HG02885 (cell line): ENCODE results near the gene MAD1L1.

Experiments used
- ATAC-seq: cut with Tn5 transposase; IDR thresholded peaks from one replicate; pipeline ENCODE4 v1.9.1; 2021; ENCODE audit warnings: mild to moderate bottlenecking; ENCODE audit not compliant: unreplicated experiment, poor library complexity

Gene MAD1L1

GRCh38 chr7:1969459-1970284, 263.1 kb downstream of the MAD1L1 start:
- ATAC-seq: no peak

- no peak for ATAC-seq
These were observed 264.2 kb downstream of the MAD1L1 start for GRCh38 chr7:1968397-1969111.

DNA sequence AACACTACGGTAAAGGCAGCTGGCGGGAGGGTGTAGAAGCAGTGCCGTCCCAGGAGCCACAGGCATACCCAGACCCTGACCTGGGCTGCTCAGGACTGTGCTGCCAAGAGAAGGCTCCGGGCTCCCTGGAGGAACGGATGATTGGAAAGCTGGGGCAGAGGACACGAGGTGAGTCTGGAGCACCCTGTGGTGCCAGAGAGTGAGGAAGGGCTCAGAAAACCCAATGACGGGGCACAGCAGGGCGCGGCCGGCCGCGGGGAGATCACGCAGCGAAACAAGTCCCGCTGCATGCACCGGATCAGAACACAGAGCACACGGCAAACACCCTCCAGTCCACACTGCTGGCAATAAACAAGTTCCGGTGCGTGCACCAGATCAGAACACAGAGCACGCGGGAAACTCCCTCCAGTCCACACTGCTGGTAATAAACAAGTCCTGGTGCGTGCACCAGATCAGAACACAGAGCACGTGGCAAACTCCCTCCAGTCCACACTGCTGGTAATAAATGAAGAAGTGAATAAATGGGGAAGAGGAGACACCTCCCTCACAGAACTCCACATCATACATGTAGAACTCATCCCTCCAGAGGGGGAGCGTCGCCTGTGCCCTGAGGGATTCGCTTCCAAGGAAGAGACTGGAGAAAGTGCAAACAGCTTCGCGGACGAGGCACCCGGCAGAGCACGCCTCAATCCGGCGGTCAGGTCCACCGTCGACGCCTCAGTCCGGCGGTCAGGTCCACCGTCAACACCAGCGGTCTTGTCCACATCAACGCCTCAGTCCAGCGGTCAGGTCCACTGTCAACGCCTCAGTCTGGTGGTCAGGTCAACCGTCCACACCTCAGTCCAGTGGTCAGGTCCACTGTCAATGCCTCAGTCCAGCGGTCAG, 265.0 kb downstream of the MAD1L1 start:
- ATAC-seq: no peak

DNA sequence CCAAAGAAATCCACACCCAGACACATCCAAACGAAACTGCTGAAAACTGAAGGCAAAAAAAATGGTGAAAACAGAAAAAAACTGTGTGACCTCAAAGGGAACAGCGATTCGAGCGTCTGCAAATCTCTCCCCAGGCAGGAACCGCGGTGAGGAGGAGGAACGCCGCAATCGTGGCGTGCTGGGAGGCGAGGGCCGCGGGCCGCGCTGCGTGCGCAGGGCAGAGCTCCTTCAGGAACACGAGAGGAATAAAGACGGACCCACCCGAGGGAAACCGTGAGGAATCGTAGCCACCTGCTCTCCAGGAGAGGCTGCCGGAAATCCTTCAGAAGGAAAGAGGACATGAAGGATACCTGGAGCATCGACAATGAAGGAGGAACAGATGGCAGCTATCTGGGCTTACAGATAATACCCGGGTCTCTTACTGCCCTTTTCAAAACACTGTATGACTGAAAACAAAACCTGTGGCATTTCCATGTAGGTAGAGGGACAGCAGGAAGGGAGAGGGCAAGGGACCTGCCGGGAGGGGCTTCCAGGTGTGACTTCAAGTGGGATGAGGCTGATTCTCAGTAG, 266.0 kb downstream of the MAD1L1 start:
- ATAC-seq: no peak

DNA sequence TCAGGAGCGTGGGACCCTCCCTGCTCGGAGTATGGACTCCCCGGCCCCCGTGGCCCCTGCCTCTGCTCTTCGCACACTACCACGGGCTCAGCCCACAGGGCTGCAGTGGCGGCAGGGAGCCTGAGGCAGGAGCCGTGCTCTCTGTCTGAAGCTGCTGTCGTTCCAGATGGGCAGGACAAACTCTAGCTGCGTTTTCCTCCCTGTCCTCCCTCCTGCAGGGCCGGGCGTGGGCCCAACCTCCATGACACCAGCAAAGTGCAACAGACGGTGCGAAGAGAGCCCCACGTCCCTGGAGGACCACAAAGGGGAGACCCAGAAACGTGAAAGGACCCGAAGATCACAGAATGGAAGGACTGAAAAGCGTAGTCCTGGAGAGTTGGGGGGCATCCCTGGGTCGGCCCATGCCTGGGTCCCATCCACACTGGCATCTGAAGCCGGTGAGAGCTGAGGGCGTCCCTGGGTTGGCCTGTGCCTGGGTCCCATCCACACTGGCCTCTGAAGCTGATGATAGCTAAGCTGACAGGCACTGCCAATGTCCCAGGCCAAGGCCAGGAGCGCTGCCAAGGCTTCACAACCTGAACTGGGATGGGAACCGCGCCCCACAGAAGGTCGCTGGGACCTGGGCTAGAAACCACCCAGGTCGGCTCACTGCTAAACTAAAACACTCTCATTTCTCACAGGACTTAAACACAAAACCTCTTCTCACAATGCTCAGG, 267.0 kb downstream of the MAD1L1 start:
- ATAC-seq: no peak

DNA sequence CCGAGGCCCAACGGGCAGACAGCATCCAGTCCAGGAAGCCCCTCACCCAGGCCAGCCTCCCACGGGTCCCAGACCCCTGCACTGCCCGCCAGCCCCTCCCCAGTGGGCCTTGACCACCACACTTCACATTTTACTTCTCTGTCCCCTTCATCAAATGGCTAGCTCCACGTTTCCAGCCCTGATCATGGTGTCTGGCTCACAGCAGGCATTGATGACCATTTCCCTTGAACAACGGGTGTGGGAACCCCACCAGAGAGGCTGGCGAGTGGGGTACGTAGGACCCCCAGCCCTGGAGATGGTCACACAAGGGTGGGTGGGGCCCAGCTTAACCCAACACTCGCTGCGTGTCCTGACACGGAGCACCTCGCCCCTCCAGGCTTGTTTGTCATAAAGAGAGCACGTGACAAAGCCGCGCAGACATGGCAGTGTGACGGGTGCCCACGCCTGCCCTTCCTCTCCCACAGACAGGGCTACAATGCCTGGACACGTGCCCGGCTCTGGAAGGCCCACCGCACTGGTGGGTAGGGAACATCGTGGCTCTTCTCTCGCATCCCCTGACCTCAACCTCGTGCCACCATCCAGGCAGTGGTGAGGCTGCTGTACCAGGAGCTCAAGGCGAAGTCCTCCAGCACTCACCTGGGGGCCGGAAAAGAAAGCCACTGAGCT, 267.7 kb downstream of the MAD1L1 start:
- no peak for ATAC-seq

DNA sequence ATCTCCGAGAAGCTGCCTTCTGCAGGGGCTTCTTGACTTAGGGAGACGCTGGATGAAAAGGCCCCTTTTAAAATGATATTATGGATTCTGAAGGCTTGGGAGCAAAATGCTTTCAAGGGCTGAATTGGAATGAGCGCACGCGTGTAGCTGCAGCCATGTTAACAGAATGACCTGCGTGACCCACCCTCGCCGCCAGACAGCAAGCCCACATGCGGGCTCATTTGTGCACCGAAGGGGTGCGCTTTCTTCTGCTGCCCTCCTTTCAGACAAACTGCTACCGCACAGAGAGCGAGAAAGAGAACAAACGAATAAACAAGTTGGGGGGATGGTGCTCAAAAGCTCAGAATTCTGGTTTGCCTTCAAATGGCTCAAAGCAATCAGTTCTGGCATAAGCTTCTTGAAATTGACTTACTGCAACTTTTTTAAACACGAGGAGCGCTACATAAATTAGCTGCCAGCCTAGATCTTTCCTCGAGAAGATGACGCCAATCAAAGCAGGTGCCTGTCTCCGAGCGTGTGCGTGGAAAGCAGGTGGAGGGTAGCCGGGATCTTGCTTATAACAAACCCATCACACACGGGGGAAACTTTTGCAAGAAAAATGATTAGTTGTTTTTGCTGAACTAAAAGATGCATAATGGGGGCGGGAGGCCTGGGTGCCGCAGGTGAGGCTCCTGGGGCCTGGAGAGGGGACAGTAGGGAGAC, 268.4 kb downstream of the MAD1L1 start:
- ATAC-seq: no peak

GRCh38 chr7:1963575-1963974, 269.2 kb downstream of the MAD1L1 start:
- no peak for ATAC-seq

- no peak for ATAC-seq
These were observed 271.0 kb downstream of the MAD1L1 start for GRCh38 chr7:1961701-1962276.

- no peak for ATAC-seq
These were observed 273.4 kb downstream of the MAD1L1 start for GRCh38 chr7:1959305-1959704.

DNA sequence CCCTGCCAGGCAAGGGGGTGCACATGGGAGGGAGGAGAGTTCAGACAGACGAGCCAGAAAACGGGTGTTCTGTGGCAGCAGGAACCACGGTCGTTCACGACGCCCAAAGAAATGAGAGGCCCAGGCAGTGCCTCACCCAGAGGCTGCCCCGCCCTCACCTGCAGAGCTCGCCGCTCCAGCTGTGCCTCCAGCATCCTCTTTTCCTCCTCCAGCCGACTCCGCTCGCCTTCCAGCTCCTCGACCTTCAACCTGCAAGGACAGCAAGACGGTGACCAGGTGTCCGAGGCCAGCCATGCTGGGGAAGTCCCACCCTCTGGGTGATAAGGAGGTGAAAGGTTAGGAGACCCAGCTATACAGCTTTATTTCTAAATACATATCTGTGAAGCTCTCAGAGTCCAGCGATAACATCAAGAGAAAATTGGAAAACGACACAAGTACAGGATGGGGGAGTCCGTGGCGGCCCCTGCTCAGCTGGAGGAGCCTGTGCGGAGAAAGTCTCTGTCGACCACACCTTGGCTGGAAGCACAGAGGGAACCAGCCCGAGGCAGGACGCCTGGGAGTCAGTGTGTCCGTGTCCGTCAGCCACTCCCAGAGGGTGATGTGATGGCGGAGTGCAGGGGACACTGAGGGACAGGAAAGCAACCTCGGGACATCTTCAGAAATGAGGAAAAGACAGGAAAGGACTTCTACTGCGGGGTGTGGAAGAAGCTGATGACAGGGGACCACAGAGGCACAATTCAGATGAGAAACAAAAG, 275.1 kb downstream of the MAD1L1 start:
- no peak for ATAC-seq

DNA sequence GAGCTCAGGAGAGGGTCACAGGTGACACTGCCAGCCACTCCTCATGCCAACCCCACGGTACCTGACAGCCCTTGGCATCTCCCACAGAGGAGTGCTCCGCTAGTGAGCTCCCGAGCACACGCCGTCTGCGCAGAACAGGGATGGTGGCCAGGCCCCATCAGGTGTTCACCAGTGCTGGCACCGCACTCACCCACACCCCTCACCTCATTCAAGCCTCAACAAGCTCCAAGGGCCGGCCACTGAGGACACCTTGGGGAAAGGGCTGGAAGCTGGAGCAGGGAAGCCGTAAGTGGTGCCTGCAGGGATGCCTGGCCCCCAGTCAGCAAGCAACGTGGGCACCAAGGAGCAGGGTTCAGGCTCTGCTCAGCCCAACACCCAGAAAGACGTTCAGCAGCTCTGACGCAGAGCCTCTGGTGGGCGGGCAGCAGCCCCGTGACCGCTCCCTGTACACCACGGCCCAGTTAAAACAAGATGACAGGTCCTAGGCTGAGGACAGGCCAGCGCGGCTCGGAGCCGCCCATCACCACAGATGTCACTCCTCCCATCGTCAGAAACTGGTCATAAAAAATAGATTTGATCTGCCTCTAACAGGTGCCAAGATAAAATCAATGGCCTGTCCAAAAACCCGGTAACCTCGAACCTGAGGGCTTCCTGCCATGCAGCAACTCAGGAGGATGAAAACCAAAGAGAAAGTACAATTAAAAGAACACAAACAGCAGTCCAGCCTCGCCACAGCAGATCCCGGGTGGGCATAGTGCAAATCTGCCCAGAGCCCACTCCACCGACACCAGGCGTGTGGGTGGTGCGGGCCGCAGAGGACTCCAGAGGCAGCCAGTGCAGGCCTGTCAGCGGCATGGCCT, 275.9 kb downstream of the MAD1L1 start:
- no peak for ATAC-seq

DNA sequence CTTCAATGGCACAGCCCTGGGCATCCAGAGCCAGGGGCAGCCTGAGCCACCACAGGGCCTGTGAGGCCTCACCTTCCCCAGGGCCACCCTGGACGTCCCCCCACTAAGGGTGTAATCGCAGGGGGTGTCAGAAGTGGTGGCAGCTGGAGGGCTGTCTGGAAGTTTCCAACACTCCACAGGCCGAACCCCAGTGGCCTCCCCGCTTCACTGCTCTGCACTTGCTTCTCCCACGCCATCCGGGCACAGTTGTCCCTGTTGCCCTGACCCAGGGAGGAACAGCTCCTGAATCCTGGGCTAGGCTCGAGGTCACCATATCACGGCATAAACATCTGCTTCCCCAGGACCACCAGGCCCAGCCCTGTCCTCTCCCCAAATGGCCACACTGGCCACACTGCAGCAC, 276.6 kb downstream of the MAD1L1 start:
- ATAC-seq: no peak

DNA sequence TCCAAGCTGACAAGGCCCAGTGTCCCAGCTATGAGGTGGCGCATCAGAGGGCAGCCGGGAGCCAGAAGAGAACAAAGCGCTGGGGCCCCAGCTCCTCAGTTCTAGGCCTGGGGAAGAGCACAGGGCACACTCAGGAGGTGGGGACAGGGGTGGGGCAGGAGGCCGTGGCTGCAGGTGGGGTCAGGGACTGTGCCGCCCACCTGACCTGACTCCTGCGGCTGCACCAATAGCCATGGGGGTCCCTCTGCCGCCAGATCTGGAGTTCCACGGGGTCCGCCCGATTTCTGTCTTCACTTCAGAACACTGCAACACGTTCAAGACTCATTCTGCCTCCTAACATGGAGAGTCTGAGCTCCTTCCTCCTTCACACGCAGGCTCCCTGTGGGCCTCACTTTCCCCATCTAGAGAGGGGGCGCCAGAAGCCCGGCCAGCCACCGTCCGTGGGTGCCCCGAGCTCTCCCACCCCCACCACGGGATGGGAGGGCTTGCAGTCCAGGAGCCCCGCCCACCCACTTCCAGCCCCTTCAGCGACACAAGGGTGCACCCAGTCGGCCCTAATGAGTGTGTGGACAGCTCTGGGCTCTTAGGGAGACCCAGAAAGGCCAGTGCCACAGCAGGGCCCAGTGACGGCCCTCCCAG, 278.3 kb downstream of the MAD1L1 start:
- no peak for ATAC-seq

DNA sequence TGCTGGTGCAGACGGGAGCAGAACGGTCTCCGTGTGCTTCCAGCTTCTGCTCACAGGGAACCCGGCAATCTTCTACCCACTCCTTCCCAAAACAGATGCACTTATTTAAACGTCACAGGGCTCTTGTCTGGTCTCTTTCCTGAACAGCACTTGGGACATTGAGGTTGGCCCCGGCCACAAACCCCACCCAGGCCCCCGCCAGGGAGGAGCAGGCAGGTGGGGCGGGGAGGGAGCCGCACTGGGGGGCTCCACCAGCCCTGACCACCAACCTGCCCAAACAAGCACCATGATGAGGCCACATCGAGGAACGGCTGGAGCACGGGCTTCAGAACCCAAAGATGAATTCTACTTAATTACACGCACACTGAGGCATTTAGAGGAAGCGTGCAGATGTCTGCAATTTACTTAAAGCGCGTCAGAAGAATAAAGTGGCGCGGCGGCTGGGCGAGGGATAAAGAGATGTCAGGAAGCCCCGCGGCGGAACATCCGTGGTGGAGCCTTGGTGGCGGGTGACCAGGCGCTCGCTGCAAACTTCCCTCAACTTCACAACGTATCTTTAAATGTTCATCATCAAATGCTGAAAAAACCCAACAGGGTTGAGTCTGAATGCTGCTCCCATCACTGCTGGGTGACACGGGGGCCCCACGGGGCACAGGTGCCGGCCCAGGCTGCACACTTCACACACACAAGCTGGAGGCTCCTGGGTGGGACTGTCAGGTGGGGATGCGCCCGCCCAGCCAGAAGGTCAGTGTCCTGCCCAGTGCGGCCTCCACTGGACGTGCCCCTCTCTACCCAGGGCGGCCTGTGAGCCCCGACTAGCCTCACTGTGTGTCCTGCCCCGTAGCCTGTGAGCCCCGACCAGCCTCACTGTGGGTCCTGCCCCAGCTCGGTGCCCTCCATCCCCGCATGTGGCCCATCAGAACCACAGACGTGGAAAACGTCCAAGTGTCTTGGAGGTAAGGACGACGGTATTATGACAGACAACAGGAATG, 279.2 kb downstream of the MAD1L1 start:
- ATAC-seq: no peak
